NCI-H1694 (cell line): ENCODE data around the gene CRIP3.
"Not testable (repeated sequence)": the region's sequence is repeated elsewhere in the genome, so short reads cannot be mapped to it uniquely, and the experiment has no call there.

Experiments used
- DNase-seq: peaks from one replicate; lab custom pipeline; 2025; lab: John Stamatoyannopoulos, UW

Gene CRIP3

DNA sequence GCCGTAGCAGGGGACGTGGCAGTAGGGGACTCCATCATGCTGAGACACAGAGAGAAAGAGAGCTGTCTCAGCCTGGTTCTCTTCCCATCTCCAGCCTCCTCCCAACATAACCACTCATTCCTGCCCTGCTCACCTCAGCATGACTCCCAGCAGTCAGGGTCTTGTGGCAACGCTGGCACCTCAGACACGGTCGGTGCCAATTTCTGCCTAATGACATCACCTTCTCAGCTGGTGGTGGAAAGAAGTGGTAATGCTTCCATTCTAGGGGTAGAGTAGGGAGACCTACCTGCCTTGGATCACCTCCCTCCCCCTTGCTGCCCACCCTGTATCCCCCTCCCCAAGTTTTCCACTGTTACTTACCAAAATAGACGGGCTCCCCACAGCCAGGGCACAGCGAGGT, 2.5 kb downstream of the CRIP3 start:
- DNase-seq: no peak

DNA sequence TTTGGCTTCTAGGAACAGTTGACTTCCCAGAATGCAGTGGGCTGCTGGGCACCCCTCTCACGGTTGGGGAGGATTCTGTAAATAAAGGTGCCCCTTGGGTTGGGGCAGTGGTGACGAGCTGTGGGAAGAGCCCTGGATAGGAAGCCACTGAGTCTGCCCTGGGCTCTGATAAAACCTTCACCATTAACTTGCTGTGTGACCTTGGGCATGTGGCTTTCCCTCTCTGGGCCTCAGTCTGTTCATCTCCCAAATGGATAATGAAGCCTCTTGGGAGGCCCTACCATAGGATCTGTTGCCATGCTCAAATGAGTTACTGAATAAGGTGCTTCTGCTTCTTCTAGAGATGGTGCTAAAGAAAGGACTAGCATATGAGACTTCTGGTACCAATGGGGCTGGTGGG, 3.7 kb downstream of the CRIP3 start:
- no peak for DNase-seq

DNA sequence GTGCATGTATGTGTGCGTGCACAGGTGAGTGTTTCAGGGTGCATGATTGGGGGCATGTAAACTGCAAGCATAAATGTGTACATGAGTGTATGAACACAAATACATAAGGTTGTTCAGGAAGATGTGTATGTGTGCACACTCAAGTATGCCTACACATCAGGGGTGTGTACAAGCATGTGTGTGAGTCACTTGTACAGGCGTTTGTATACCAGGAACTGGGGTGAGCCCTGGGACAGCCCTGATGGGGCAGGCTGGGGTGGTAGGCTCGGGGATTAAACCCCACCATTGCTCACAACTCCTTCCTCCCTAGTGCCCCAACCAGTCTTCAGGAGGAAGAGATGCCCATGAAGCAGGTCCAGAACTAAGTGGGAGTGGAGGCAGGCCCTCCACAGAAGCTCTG, 4.3 kb downstream of the CRIP3 start:
- DNase-seq: no peak

DNA sequence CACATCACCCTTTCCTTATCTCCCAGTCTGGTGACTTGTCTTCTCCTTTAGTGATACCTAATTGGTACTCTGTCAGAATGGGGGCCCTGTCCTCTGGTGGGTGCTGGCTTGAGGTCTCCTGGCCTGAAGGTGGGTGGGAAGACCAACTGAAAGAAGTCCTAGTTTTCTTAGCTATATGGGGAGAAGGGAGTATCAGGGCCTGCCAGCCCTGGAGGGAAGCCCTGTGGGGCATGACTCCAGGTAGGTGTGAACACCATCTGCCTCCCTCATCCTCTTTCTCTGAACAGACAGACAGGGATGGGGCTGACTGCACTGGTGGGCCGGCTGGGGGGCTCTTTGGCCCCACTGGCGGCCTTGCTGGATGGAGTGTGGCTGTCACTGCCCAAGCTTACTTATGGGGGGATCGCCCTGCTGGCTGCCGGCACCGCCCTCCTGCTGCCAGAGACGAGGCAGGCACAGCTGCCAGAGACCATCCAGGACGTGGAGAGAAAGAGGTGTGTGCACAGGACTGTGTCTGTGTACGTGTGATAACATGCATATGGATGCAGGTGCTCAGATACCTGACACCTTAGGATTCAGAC, 4.8 kb downstream of the CRIP3 start:
- no peak for DNase-seq

DNA sequence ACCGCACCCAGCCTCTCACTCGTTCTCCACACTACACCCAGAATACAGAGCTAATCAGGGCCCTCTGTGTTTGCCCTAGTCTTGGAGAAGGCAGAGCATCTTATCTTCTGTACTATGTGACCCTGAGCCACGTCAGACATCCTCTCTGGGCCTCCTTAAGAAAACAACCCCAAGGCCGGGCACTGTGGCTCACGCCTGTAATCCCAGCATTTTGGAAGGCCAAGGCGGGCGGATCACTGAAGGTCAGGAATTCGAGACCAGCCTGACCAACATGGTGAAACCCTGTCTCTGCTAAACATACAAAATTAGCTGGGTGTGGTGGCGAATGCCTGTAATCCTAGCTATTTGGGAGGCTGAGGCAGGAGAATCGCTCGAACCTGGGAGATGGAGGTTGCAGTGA, 5.6 kb downstream of the CRIP3 start:
- not testable (repeated sequence) for DNase-seq

DNA sequence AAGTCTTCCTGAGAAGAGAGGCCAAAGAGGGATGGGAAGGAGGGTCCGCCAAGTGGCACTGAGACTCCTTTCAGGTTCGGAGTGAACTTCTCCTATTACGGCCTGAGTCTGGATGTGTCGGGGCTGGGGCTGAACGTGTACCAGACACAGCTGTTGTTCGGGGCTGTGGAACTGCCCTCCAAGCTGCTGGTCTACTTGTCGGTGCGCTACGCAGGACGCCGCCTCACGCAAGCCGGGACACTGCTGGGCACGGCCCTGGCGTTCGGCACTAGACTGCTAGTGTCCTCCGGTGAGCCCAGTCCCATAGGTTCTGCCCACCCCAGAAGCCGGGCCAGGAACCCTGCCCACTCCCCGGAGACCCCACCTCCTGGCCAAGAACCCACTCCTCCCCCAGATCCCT, 6.5 kb downstream of the CRIP3 start:
- DNase-seq: no peak

DNA sequence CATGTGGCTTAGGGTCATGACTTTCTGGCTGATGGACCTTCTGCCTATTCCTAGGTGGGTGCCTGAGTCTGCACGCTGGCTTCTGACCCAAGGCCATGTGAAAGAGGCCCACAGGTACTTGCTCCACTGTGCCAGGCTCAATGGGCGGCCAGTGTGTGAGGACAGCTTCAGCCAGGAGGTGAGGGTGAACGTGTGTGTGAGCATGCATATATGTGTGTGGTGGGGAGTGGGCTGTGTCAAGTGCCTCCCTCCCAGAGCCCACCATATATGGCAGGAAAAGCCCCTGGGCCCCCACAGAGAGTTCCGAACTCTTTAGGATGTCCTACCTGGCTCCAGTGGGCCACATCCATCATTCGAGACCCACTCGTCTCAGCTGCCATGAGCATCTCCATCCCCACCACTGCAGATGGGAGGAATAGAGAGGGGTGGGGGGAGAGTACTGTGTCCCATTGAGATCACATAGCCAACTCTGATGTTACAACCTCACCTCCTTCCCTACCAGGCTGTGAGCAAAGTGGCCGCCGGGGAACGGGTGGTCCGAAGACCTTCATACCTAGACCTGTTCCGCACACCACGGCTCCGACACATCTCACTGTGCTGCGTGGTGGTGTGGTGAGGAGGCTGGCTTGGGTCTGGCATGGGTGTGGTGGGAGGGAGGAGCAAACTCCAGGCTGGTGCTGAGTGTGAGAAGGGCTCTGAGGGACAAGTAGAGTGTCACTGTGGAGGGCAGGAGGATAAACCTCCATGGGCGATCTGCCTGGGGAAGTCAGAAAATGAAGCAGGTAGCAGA, 7.3 kb downstream of the CRIP3 start:
- no peak for DNase-seq

DNA sequence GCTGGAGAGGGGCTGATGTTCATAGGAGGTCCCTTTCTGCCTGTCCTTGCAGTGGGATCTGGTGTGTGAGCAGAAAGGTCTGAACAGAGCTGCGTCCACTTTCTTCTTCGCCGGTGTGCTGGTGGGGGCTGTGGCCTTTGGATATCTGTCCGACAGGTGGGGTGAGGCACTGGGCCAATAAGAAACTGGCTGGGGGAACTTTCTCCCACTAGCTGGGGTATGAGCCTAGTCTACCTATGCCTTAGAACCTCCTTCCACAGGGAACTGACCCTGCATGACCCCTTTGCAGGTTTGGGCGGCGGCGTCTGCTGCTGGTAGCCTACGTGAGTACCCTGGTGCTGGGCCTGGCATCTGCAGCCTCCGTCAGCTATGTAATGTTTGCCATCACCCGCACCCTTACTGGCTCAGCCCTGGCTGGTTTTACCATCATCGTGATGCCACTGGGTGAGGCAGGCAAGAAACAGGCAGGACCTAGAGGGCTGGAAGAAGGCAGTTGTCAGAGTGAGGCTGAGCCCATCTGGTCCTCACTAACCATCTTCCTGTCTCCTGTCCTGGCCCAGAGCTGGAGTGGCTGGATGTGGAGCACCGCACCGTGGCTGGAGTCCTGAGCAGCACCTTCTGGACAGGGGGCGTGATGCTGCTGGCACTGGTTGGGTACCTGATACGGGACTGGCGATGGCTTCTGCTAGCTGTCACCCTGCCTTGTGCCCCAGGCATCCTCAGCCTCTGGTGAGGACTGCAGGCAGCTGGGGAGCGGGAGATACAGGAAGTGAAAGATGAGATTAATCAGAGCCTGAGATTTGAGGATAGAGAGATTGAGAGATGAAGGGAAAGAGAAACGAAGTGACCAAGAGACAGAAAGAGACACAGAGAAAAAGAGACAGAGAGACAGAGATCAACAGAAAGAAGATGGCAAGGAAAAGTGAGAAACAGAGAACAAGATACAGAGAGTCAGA, 9.0 kb downstream of the CRIP3 start:
- no peak for DNase-seq

DNA sequence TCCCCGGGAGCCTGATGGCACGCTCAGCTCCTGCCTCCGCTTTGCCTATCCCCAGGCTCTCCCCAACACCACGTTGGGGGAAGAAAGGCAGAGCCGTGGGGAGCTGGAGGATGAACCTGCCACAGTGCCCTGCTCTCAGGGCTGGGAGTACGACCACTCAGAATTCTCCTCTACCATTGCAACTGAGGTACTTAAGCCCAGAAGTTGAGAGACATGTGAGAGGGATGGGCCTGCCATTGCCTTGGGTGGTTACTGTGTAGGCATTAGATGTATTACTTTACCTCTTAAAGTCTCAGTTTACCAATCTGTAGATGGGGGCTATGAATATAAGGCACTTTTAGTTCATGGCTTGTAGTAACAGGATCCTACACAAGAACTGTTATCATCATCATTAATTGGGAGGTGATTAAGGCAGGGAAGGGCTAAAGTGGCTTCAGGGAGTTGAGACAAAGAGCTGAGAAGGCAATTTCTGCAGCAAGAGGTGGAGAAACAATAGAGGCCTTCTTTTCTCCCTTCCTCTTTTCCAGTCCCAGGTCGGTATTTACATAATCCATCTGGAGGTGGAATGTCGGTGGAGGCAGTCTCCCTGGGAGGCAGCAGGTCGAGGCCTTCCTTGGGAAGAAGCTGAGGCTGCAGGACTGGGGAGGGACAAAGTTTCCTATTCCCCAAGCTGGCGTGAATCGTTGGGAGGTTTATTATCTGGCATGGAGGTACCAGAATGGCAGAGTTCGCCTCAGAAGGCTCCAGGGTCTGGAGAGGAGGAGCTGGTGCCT, 9.9 kb downstream of the CRIP3 start:
- no peak for DNase-seq

DNA sequence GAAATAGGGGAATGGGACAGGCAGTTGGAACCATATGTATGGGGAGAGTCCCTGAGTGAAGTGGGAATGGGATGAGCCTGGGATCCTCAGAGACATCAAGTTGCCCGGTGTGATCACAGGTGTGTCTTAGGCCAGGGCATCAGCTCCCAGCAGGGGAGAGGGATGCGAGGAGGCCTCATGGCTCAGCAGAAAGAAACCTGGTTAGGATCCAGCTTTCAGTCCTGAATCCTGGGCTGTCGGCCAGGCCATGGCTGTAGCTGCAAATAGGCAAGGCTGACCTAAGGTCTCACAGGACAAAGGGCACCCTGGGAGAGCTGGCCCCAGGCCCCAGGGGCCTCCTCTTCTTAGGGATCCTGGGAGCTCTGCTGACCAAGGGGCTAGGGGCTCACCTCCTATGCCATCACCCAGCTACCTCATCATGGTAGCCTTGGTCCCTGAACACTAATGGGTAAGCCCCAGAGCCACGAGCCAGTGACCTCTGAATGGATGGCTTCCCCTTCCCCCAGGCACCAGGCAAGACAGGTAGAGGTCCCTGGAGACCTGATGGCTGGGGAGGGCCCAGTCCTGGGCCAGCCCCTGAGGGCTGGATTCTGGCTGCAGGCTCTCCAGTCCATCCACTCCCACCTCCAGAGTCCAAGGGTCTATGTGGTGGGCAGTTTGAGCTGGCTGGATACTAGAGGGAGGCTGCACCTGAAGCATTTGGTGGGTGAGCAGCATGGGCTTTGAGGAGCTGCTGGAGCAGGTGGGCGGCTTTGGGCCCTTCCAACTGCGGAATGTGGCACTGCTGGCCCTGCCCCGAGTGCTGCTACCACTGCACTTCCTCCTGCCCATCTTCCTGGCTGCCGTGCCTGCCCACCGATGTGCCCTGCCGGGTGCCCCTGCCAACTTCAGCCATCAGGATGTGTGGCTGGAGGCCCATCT, 10.7 kb downstream of the CRIP3 start, which contains the start of gene SLC22A7:
SLC22A7 (plus strand) TSS at position 617 of the 921 bp plus-strand sequence; CDS start at position 716, 99 bp downstream.
- no peak for DNase-seq

DNA sequence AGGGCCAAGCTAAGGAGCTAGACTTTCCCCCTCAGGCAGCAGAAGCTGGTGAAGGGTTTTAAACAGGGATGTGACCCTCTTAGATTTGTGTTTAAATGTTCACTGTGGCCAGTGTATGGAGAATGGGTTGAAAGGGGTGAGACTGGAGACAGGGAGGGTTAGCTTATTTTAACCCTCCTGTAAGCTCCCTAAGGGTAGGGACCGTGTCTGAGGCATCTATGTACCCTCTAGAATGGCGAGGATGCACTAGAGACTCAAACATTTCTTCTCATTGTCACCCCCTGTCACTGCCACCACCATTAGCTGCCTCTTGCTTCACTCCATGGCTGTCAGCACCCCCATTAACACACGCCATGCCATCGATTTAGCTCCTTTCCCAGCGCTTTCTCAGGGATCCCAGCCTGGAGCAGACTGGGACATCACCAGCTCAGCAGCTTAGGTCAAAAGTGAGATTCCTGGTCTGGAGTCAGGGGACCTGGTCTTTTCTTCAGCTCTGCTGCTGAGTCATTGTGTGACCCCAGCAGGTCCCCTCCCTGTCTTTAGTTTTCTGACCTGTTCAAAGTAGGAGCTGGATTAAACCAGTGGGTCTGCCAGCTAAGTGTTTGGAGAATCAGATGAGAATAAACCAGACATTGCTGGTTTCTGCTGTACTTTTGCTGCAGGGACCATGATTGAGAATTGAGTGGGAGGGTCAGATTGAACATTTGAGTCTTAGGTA, 11.7 kb downstream of the CRIP3 start:
- no peak for DNase-seq

DNA sequence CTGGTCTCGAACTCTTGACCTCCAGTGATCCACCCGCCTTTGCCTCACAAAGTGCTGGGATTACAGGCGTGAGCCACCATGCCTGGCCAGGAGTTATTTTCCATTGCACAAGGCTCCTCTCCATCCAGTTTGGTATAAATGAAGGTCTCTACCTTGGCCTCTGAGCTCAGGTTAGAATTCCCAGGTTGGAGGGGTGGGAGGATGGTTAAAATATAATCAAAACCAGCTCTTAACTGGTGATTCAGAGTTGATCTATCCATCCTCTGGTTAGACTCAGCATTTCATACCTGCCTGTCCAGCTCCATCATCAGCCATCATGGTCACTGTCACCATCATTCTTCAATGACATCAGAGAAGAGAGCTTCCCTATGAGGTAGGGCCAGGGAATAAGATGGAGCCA, 13.2 kb downstream of the CRIP3 start:
- DNase-seq: no peak

DNA sequence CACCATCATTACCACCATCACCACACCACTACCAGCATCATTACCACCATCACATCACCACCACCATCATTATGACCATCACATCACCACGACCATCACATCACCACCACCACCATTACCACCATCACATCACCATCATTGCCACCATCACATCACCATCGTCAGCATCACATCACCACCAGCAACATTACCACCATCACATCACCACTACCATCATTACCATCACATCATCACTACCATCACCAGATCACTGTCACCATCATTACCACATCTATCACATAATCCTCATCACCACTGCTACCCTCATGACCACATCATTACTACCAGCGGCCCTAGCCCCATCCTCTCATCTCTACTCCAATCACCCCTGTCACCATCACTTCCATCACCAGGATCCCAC, 14.1 kb downstream of the CRIP3 start:
- no peak for DNase-seq

DNA sequence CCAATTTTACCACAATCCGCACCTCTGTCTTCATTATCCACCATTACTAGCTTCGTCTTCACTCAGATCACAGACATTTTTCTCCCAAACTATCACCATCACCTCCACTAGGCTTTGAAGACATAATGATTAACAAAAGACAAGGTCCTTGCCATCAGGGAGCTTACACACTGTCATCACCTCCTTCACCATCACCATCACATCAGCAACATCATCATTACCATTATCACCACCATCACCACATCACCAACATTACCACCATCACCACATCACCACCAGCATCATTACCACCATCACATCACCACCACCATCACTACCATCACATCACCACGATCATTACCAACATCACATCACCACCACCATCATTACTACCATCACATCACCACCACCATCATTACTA, 14.9 kb downstream of the CRIP3 start:
- no peak for DNase-seq

DNA sequence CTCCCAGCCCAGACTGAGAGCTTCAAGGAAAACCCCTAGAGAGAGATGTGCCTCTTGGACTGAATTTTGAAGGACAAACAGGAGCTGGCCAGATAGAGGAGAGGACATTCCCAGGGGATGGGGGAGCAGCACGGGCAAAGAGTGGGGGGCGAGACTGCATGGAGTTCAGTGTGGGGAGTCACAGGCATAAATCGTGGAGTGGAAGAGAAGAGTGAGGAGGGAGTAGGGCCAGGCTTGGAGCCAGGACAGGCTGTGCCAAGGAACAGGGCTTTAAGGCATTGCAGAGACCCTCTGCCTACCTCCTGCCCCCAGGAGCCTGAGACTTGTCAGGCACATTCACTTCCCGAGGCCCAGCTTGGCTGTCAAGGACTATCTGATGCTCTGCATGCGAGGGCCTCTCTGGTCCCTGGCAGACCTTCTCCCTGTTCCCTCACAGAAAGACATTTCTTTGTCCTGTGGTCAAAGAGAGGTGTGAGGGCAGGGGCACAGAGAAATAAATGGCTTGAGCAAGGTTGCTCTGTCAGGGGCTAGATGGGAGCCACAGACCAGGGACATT, 15.8 kb downstream of the CRIP3 start:
- DNase-seq: no peak

DNA sequence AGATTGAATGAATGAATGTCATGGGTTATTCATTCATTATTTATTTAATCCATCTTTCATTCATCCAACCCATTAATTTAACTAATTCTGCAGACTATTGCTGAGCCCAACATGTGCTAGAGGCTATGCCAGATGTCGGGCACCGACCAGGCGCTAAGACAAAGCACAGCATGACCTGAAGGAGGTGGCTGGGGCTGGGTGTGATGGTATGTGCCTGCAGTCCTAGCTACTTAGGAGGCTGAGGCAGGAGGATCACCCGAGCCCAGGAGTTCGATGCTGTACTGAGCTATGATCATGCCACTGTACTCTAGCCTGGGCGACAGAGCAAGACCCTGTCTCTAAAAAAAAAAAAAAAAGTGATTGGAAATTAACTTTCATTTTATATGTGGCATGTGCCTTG, 16.3 kb downstream of the CRIP3 start:
- no peak for DNase-seq

DNA sequence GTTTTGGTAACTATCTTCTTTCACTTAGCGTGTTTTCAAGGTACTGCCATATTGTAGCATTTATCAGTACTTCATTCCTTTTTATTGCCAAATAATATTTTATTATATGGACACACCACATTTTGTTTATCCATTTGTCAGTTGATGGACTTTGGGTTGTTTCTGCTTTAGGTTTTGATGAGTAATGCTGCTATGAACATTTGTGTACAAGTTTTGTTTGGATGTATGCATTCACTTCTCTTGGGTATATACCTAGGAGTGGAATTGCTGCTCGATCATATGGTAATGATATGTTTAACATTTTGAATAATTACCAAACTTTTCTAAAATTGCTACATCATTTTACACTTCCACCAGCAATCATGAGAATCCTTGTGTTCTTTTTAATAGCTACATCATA, 16.9 kb downstream of the CRIP3 start:
- DNase-seq: no peak

DNA sequence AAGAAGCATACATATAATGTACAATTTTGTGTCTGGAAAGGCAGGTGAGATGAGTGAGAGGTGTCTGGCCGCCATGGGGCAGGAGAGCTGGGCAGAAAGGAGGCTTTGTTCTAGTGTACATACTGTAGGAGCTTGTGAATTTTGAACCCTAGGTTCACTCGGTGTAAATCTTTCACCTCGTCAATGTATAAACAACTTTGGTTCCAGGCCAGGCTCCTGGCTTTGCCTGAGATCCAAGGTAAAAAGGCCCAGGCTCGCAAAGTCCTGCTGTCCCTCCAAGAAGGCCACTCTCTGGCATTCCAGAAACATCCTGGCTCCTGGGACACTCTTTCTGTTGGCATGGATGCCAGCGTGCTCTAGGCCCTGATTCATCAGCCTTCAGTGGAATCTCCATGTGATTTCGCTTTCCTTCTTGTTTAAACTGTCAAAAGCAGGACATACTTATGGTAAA, 17.7 kb downstream of the CRIP3 start:
- no peak for DNase-seq

DNA sequence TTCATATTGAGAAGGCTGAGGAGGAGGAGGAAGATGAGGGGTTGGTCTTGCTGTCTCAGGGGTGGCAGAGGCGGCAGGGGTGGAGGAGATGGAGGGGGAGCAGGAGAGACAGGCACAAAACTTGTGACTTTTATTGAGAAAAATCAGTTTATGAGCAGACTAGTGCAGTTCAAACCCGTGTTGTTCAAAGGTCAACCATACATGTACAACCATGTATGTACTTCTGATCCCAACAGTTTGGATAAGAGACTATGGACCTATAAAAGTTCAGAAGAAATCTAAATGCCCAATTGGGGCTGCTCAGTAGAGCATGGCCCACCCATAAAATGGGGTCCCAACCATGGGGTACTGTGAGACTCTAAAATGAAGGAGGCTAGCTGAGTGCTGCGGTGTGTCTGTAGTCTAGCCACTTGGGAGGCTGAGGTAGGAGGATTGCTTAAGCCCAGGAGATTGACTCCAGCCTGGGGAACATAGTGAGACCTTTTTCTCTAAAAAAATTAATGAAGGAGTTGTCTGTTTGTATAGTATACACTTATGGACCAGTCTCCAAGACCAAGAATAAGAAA, 18.2 kb downstream of the CRIP3 start:
- DNase-seq: no peak
